Hair follicular keratinocyte (primary cell): ENCODE measurements around the gene BEX5. TPM values are rescaled to one million over a fixed set of nuclear protein-coding genes. Genes with fewer than 3 reads are reported as not detected.

Source experiments
- total RNA-seq: library from RNA; depleted of rRNA; stranded (reverse); fragments of >200 nt; gene quantifications from 2 replicates; pipeline ENCODE4 v1.2.3, GENCODE V29; 2015

BEX5 gene
- 2.1 and 3.9 TPM in 2 replicates for total RNA-seq

DNA sequence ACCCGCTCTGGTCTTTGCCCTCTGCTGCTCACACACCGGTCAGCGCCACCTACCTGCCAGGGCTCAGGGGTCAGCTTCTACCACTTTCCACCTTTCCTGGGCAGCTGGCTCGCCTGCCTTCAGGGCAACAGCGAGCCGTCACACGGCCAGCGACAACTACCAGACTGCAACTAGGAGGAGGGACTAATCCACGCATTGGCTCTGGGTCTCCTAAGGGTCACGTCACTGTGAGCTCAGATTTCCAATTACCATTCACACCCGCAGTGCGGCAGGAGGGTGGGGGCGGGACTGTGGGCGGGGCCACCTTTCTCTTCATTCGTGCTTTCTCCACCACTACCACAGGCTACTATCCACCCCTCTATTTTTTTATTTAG, at the start of gene BEX5:
TSS of gene BEX5 (minus strand) at position 172 of the 374 bp plus-strand sequence. CDS start 1,712 bp downstream, outside the sequence.

DNA sequence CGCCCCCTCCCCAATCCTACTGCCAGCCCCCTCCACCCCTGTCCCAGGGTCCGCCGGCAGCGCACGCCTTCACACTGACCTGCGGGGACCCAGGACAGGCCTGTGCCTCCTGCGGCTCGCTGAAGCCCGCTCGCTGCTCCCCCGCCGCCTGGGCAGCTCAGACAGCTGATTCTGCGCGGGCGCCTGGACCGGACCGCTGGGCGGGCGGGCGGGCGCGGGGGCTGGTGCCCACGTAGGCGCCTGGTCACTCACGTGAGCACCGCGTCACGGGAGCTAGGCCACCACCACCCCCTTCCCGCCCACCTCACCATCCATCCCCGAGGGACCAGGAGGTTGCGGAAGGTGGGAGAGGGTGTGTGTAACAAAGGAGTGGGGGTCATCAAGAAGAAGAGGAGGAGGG, 13.5 kb downstream of the BEX5 start, which contains the start of gene TCEAL6:
TSS of gene TCEAL6 (minus strand) at position 208 of the 400 bp plus-strand sequence.

DNA sequence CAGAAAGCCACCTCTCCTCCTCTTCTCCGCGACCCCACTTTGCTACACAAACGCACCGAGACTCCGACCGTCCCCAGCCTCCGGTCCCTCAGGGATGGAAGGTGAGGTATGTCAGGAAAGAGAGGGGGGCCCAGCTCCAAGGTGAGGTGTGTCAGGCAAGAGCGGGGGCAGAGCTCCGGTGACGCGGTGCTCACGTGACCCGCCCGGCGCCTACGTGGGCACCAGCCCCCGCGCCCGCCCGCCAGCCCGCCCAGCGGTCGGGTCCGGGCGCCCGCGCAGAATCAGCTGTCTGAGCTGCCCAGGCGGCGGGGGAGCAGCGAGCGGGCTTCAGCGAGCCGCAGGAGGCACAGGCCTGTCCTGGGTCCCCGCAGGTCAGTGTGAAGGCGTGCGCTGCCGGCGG, 30.3 kb downstream of the BEX5 start, which contains the start of gene TCEAL2:
TSS of gene TCEAL2 (plus strand) at position 244 of the 400 bp plus-strand sequence. CDS start 1,152 bp downstream, outside the sequence.

Other genes with a start within 250 kb of the BEX5 start
- not detected in 2 replicates for gene ZMAT1, start 223.9 kb downstream of the BEX5 start, total RNA-seq
- not detected in 2 replicates for gene TCEAL2, start 30.3 kb downstream of the BEX5 start, total RNA-seq
- gene TCEAL6, start 13.5 kb downstream of the BEX5 start, total RNA-seq: not detected in 2 replicates
- gene TCP11X1, start 59.3 kb upstream of the BEX5 start, total RNA-seq: not detected in 2 replicates
- not detected in 2 replicates for gene NXF2, start 91.2 kb upstream of the BEX5 start, total RNA-seq